HS-27A (cell line): ENCODE results near the gene TCN1.

Experiments
- DNase-seq: peaks from one replicate; pipeline ENCODE4 v3.0.0-alpha.2; 2012; ENCODE audit warnings: low read depth, missing footprints

TCN1 gene

DNA sequence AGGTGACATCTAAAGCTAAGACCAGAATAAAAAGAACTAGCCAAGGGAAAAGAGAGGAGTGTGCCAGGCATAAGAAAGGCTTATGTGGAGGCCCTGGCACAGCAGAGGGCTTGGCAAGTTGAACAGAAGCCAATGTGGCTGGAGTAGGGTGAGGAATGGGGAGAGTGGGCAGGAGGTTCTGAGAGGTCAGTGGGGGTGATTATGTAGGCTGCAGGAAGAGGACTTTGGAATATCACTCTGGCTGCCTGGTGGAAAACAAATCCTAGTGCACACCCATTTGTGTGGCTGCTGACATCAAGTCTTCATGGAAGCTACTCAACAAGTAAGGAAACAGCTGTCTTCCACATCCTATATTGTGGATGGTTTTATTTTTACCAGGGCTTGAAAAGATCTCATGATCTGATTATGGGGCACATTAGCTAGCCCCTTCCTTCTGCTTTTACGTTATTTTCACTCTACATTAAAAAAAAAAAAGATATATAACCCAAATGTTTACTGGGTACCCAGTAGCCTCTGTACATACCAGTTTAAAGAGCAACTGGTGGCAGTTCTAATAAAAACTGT is 59.2 kb downstream of the TCN1 start:
- no peak for DNase-seq

DNA sequence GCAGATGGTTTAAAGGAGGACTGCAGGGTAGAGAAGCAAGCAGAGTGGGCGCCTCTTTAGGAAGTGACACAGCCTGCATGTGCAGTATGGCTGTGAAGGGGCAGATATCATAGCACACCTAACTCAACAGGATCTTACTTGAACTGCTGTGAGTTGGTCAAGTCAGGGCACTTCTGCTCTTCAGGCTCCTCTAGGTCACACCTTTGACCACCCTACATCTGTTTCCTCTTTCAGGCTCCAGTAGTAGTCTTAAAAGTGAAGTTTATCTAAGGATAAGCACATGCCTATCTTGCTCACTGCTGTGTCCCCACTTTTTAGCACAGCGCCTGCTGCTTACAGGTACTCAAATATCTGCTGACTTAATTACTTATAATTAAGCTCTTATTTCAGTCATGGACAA is 62.2 kb downstream of the TCN1 start:
- DNase-seq = no peak
